Measurements from ENCODE around the gene FUOM.
"Not testable (repeated sequence)": the region's sequence is repeated elsewhere in the genome, so short reads cannot be mapped to it uniquely, and the experiment has no call there.

FUOM gene

GRCh38 chr10:133329491-133330202, 28.2 kb downstream of the FUOM start:
- peak; percentile 72 for DNase-seq (ENCODE audit: low read depth, low spot score)

- no peak for DNase-seq (ENCODE audit: low read depth, low spot score)
Measured at GRCh38 chr10:133328358-133329343, 29.2 kb downstream of the FUOM start.

- DNase-seq (ENCODE audit: low read depth, low spot score), result no peak
Measured at GRCh38 chr10:133327651-133328357, 30.0 kb downstream of the FUOM start.

- DNase-seq (ENCODE audit: low read depth, low spot score), result no peak
Measured at GRCh38 chr10:133326745-133327650, 30.8 kb downstream of the FUOM start.

GRCh38 chr10:133326223-133326551, 31.6 kb downstream of the FUOM start:
- no peak for DNase-seq (ENCODE audit: low read depth, low spot score)

DNA sequence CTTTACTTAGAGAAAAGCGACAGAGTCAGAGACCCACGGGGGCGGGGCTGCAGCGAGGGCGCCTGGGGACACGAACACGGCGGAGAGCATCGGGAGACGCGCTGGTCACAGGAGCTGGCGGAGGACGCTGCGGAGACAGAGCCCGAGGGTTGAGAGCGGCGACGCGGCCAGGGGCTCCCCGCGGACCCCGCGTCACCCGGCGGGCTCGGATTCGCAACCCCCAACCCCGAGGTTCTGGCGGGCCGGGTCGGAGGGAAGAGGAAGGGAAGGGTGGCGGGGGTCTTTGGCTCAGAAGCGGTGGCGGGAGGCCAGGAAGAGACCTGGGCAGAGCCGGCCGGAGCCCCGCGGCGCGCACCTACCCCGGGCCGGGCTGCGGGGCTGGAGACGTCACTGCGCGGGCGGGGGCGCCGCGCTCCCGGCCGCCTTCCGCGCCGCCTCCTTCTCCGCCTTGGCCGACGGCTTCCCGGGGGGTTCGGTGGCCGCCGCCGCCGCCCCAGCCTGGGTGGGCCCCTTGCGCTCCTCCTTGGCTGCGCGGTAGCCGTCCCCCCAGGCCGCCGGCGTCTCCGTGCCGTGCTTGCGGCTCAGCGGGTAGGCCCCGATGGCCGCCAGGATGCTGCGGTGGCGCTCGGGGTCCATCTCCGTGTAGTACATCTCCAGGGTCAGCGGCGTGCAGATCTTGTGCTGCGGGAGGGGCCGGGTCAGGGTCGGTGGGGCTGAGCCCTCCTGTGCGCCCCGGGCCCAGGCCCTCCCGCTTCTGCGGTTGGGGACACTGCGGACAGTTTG, 32.2 kb downstream of the FUOM start:
- DNase-seq (ENCODE audit: low read depth, low spot score), result no peak

GRCh38 chr10:133324857-133325260, 33.0 kb downstream of the FUOM start:
- no peak for DNase-seq (ENCODE audit: low read depth, low spot score)

GRCh38 chr10:133324198-133324792, 33.5 kb downstream of the FUOM start:
- DNase-seq (ENCODE audit: low read depth, low spot score), result no peak

DNA sequence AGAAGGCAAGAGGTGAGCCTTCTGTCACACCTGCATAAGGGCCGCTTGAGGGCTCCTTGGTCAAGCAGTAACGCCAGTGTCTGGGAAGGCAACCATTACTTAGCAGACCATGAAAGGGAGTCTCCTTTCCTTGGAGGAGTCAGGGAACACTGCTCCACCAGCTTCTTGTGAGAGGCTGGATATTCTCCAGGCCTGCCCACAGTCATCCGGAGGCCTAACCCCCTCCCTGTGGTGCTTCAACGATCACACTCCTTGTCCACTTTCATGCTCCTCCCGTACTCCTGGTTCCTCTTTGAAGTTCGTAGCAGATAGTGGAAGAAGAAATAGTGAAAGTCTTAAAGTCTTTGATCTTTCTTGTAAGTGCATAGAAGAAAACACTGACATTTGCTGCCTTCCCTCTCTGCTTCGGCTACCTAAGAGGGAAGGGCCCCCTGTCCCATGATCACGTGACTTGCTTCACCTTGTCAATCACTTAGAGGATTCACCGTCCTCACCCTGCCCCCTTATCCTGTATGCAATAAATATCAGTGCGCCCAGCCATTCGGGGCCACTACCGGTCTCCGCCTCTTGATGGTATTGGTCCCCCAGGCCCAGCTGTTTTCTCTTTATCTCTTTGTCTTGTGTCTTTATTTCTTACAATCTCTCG, 35.6 kb downstream of the FUOM start:
- not testable (repeated sequence) for DNase-seq (ENCODE audit: low read depth, low spot score)

- not testable (repeated sequence) for DNase-seq (ENCODE audit: low read depth, low spot score)
Measured at GRCh38 chr10:133320852-133321422, 36.9 kb downstream of the FUOM start.

- DNase-seq (ENCODE audit: low read depth, low spot score), result no peak
Measured at GRCh38 chr10:133318494-133319127, 39.2 kb downstream of the FUOM start.

GRCh38 chr10:133316732-133317131, 41.1 kb downstream of the FUOM start:
- no peak for DNase-seq (ENCODE audit: low read depth, low spot score)

DNA sequence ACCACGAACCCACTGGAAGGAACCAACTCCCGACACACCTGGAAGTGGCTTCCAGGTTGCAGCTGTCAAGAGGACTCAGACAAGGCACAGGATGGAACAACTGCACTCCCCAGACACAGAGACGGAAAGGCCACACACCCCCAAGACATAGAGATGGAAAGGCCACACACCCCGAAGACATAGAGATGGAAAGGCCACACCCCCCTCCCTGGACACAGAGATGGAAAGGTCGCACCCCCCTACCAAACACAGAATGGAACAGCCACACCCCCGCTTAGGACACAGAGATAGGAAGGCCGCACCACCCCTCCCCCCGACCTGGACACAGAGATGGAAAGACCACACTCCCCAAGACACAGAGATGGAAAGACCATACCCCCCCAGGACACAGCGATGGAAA, 41.6 kb downstream of the FUOM start:
- DNase-seq (ENCODE audit: low read depth, low spot score), result no peak

GRCh38 chr10:133315847-133316246, 42.0 kb downstream of the FUOM start:
- DNase-seq (ENCODE audit: low read depth, low spot score), result no peak

- DNase-seq (ENCODE audit: low read depth, low spot score), result no peak
Measured at GRCh38 chr10:133314911-133315310, 42.9 kb downstream of the FUOM start.

GRCh38 chr10:133313192-133313591, 44.6 kb downstream of the FUOM start:
- DNase-seq (ENCODE audit: low read depth, low spot score), result no peak

DNA sequence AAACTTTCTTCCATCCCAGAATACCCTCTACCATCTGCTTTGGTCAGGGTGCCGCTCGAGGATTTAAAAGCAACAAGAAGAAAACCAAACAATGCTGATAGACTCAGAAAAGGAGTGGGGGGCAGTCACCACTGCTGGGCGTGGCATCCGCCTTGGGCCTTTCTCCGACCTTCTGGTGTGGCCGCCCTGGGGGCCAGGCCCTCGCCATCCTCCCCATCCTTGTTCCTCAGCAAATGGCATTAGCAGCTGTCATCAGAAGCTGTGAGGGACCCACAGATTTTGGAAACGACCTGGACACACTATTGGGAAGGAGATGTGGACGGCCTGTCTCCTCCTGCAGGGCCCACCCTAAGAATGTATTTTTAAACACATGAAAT, 45.1 kb downstream of the FUOM start:
- DNase-seq (ENCODE audit: low read depth, low spot score), result no peak

GRCh38 chr10:133312016-133312768, 45.6 kb downstream of the FUOM start:
- no peak for DNase-seq (ENCODE audit: low read depth, low spot score)

Data from smooth muscle cell of the brain vasculature (primary cell).